Measurements from ENCODE around the gene COPG2. TPM values are rescaled to one million over a fixed set of nuclear protein-coding genes. Genes with fewer than 3 reads are reported as not detected.
"Not testable (repeated sequence)": the region's sequence is repeated elsewhere in the genome, so short reads cannot be mapped to it uniquely, and the experiment has no call there.

Gene COPG2
- total RNA-seq, 1 experiment from 2014 or later: 25.5 TPM

DNA sequence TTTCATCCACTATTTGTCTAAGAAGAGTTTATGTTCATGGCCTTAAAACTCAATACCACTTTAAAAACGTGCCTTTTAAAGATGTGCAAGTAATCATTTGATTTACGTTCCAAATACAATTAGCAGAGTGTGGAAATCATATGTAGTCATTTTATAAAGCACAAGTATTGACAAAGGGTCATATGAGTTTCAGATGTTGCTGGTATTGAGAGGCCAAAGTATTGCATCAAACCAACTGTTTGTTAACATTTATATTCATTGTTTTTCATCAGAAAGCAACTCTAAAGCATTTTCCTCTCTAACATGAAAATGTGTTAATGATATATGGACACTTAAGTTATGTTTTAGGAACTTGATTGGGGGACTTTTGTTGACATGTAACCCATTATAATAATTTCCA, 29.3 kb upstream of the COPG2 start:
- Histone ChIP-seq H3K4me2 (no peak overlapping the region), H3K27ac (no peak overlapping the region), H3K9me2 (ENCODE audit: insufficient read depth) (no peaks in the 10 kb centered on the region), H3K36me3 (ENCODE audit: low read depth) (no peaks in the 10 kb centered on the region), H4K20me1 (ENCODE audit: insufficient read depth) (no peaks in the 10 kb centered on the region), H3K9me3 (ENCODE audit: insufficient read depth, low read depth) (no peaks in the 10 kb centered on the region), H3K27me3 (ENCODE audit: insufficient read depth, low read depth) (no peaks in the 10 kb centered on the region), H2AFZ (no peak overlapping the region), H3K4me3 (no peak overlapping the region), H3K4me1 (replicated peaks; ENCODE audit: insufficient read depth) (no peaks in the 10 kb centered on the region), H3K79me2 (ENCODE audit: low read depth) (no peaks in the 10 kb centered on the region), H3F3A (ENCODE audit: insufficient read depth, low read depth) (no peaks in the 10 kb centered on the region)
- POLR2A ChIA-PET (ENCODE audit: unreplicated experiment): no interaction called here
- DNase-seq: no peak
- TF ChIP-seq, protein P1, sequence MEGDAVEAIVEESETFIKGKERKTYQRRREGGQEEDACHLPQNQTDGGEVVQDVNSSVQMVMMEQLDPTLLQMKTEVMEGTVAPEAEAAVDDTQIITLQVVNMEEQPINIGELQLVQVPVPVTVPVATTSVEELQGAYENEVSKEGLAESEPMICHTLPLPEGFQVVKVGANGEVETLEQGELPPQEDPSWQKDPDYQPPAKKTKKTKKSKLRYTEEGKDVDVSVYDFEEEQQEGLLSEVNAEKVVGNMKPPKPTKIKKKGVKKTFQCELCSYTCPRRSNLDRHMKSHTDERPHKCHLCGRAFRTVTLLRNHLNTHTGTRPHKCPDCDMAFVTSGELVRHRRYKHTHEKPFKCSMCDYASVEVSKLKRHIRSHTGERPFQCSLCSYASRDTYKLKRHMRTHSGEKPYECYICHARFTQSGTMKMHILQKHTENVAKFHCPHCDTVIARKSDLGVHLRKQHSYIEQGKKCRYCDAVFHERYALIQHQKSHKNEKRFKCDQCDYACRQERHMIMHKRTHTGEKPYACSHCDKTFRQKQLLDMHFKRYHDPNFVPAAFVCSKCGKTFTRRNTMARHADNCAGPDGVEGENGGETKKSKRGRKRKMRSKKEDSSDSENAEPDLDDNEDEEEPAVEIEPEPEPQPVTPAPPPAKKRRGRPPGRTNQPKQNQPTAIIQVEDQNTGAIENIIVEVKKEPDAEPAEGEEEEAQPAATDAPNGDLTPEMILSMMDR (conservative IDR thresholded peaks at IDR 0.05): no peak
- CTCF ChIA-PET: no interaction called here
- no TSS peak for BruUV-seq (replicated peaks)
- intact Hi-C loops (cut with micrococcal nuclease; ENCODE audit: unreplicated experiment): loop anchor here (2.0 kb wide), 1 partner anchor 627 kb away; the partner anchor contains the start of gene KLHDC10

GRCh38 chr7:130695840-130696239, 27.3 kb upstream of the COPG2 start:
- peak in 1 of 2 experiments; percentile 6 for DNase-seq
- no peaks in the 10 kb centered on the region for H3K9me2 ChIP-seq (ENCODE audit: insufficient read depth)
- no peaks in the 10 kb centered on the region for H3K36me3 ChIP-seq (ENCODE audit: low read depth)
- no peak overlapping the region for H3K4me3 ChIP-seq
- H3K4me1 ChIP-seq (replicated peaks; ENCODE audit: insufficient read depth): no peaks in the 10 kb centered on the region
- no peak overlapping the region for H2AFZ ChIP-seq
- no peak overlapping the region for H3K27ac ChIP-seq
- no peaks in the 10 kb centered on the region for H4K20me1 ChIP-seq (ENCODE audit: insufficient read depth)
- H3K79me2 ChIP-seq (ENCODE audit: low read depth): no peaks in the 10 kb centered on the region
- no peaks in the 10 kb centered on the region for H3F3A ChIP-seq (ENCODE audit: insufficient read depth, low read depth)
- H3K9me3 ChIP-seq (ENCODE audit: insufficient read depth, low read depth): no peaks in the 10 kb centered on the region
- POLR2A ChIA-PET (ENCODE audit: unreplicated experiment): no interaction called here
- H3K4me2 ChIP-seq: no peak overlapping the region
- BruUV-seq (replicated peaks): no TSS peak
- intact Hi-C loops (cut with micrococcal nuclease; ENCODE audit: unreplicated experiment): loop anchor here (2.0 kb wide), 1 partner anchor 625 kb away; the partner anchor contains the start of gene KLHDC10
- CTCF ChIA-PET: no interaction called here
- no peaks in the 10 kb centered on the region for H3K27me3 ChIP-seq (ENCODE audit: insufficient read depth, low read depth)
- TF ChIP-seq, protein P1 (conservative IDR thresholded peaks at IDR 0.05): peak; percentile 75
- no peak for TF ChIP-seq EZH2 (IDR thresholded peaks at IDR 0.05; ENCODE audit: low read depth)

DNA sequence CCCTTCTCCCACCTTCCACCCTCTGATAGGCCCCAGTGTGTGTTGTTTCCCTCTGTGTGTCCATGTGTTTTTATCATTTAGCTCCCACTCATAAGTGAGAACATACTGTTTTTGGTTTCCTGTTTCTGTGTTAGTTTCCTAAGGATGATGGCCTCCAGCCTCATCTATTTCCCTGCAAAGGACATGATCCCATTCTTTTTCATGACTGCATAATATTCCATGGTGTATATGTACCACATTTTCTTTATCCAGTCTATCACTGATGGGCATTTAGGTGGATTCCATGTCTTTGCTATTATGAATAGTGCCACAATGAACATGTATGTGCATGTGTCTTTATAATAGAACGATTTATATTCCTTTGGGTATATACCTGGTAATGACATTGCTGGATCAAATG, 23.8 kb upstream of the COPG2 start:
- H3K4me2 ChIP-seq; H3K79me2 ChIP-seq (ENCODE audit: low read depth); H3K4me3 ChIP-seq; H3K27me3 ChIP-seq (ENCODE audit: insufficient read depth, low read depth); intact Hi-C loops (cut with micrococcal nuclease; ENCODE audit: unreplicated experiment); H4K20me1 ChIP-seq (ENCODE audit: insufficient read depth); DNase-seq; H3K9me3 ChIP-seq (ENCODE audit: insufficient read depth, low read depth); BruUV-seq (replicated peaks); H3K36me3 ChIP-seq (ENCODE audit: low read depth); H2AFZ ChIP-seq; H3K4me1 ChIP-seq (replicated peaks; ENCODE audit: insufficient read depth); H3K9me2 ChIP-seq (ENCODE audit: insufficient read depth); H3K27ac ChIP-seq; H3F3A ChIP-seq (ENCODE audit: insufficient read depth, low read depth): not testable (repeated sequence)
- CTCF ChIA-PET: interaction anchor here (0.6 kb wide), 2 partner anchors 537 to 578 kb away, joined by 3 to 5 read pairs; no protein-coding TSS in a partner anchor
- POLR2A ChIA-PET (ENCODE audit: unreplicated experiment): interaction anchor here (0.7 kb wide), 1 partner anchor 130 kb away, joined by 10 read pairs; no protein-coding TSS in a partner anchor

- Histone ChIP-seq H3F3A (ENCODE audit: insufficient read depth, low read depth) (no peaks in the 10 kb centered on the region), H3K9me2 (ENCODE audit: insufficient read depth) (no peaks in the 10 kb centered on the region), H3K9me3 (ENCODE audit: insufficient read depth, low read depth) (no peaks in the 10 kb centered on the region; the same call in 1 of the 2 replicates), H3K4me2 (no peak overlapping the region), H3K27ac (no peak overlapping the region), H4K20me1 (ENCODE audit: insufficient read depth) (no peaks in the 10 kb centered on the region), H3K4me3 (no peak overlapping the region), H3K36me3 (ENCODE audit: low read depth) (no peaks in the 10 kb centered on the region), H3K27me3 (ENCODE audit: insufficient read depth, low read depth) (no peaks in the 10 kb centered on the region), H3K79me2 (ENCODE audit: low read depth) (no peaks in the 10 kb centered on the region), H2AFZ (no peak overlapping the region), H3K4me1 (replicated peaks; ENCODE audit: insufficient read depth) (no peaks in the 10 kb centered on the region)
- DNase-seq: no peak
- no peak for TF ChIP-seq EZH2 (IDR thresholded peaks at IDR 0.05; ENCODE audit: low read depth)
- TF ChIP-seq, protein P1 (conservative IDR thresholded peaks at IDR 0.05): no peak
- intact Hi-C loops (cut with micrococcal nuclease; ENCODE audit: unreplicated experiment): no loop called here
- no TSS peak for BruUV-seq (replicated peaks)
- ChIA-PET POLR2A (ENCODE audit: unreplicated experiment) (no interaction called here), CTCF (no interaction called here)
These were observed 21.1 kb upstream of the COPG2 start for GRCh38 chr7:130689683-130690082.

Data from PC-9 (cell line).